ENCODE measurements around the gene TPX2. TPM values are rescaled to one million over a fixed set of nuclear protein-coding genes. Genes with fewer than 3 reads are reported as not detected.

Gene TPX2
- total RNA-seq, 1 donor = 18.5 TPM

- Histone ChIP-seq H3K27ac (ENCODE audit: low read depth, low read length) (no peak overlapping the region), H3K9me3 (ENCODE audit: low read depth, low read length) (no peaks in the 10 kb centered on the region), H3K4me1 (ENCODE audit: insufficient read depth, low read length) (peaks cover 8% of the 10 kb centered on the region), H4K20me1 (ENCODE audit: insufficient read depth, low read length) (peaks cover 13% of the 10 kb centered on the region), H3K36me3 (ENCODE audit: insufficient read depth, low read length) (no peaks in the 10 kb centered on the region), H2AFZ (ENCODE audit: low read length) (no peak overlapping the region), H3K4me3 (ENCODE audit: insufficient read depth, low read length) (no peak overlapping the region), H3K79me2 (ENCODE audit: insufficient read depth, low read length) (no peaks in the 10 kb centered on the region), H3K27me3 (ENCODE audit: insufficient read depth, low read length) (peaks cover 3% of the 10 kb centered on the region), H3K4me2 (ENCODE audit: insufficient read depth, low read length) (no peak overlapping the region)
- TF ChIP-seq, protein P1, sequence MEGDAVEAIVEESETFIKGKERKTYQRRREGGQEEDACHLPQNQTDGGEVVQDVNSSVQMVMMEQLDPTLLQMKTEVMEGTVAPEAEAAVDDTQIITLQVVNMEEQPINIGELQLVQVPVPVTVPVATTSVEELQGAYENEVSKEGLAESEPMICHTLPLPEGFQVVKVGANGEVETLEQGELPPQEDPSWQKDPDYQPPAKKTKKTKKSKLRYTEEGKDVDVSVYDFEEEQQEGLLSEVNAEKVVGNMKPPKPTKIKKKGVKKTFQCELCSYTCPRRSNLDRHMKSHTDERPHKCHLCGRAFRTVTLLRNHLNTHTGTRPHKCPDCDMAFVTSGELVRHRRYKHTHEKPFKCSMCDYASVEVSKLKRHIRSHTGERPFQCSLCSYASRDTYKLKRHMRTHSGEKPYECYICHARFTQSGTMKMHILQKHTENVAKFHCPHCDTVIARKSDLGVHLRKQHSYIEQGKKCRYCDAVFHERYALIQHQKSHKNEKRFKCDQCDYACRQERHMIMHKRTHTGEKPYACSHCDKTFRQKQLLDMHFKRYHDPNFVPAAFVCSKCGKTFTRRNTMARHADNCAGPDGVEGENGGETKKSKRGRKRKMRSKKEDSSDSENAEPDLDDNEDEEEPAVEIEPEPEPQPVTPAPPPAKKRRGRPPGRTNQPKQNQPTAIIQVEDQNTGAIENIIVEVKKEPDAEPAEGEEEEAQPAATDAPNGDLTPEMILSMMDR (IDR thresholded peaks at IDR 0.05; ENCODE audit: extremely low read depth, low read depth, low read length) = no peak
- DNase-seq (ENCODE audit: insufficient read length, low spot score, missing footprints) = peak; percentile 3
Measured at GRCh38 chr20:31831211-31831610, 92.1 kb downstream of the TPX2 start.

GRCh38 chr20:31831771-31832306 lies 92.7 kb downstream of the TPX2 start:
- Histone ChIP-seq H3K79me2 (ENCODE audit: insufficient read depth, low read length) (no peaks in the 10 kb centered on the region), H2AFZ (ENCODE audit: low read length) (no peak overlapping the region), H3K4me3 (ENCODE audit: insufficient read depth, low read length) (no peak overlapping the region), H3K27me3 (ENCODE audit: insufficient read depth, low read length) (peaks cover 3% of the 10 kb centered on the region), H3K27ac (ENCODE audit: low read depth, low read length) (no peak overlapping the region), H3K36me3 (ENCODE audit: insufficient read depth, low read length) (no peaks in the 10 kb centered on the region), H3K4me2 (ENCODE audit: insufficient read depth, low read length) (no peak overlapping the region), H4K20me1 (ENCODE audit: insufficient read depth, low read length) (peaks cover 13% of the 10 kb centered on the region), H3K9me3 (ENCODE audit: low read depth, low read length) (no peaks in the 10 kb centered on the region), H3K4me1 (ENCODE audit: insufficient read depth, low read length) (peaks cover 14% of the 10 kb centered on the region)
- peak; percentile 66 for DNase-seq (ENCODE audit: insufficient read length, low spot score, missing footprints)
- TF ChIP-seq, protein P1 (IDR thresholded peaks at IDR 0.05; ENCODE audit: extremely low read depth, low read depth, low read length) = no peak

DNA sequence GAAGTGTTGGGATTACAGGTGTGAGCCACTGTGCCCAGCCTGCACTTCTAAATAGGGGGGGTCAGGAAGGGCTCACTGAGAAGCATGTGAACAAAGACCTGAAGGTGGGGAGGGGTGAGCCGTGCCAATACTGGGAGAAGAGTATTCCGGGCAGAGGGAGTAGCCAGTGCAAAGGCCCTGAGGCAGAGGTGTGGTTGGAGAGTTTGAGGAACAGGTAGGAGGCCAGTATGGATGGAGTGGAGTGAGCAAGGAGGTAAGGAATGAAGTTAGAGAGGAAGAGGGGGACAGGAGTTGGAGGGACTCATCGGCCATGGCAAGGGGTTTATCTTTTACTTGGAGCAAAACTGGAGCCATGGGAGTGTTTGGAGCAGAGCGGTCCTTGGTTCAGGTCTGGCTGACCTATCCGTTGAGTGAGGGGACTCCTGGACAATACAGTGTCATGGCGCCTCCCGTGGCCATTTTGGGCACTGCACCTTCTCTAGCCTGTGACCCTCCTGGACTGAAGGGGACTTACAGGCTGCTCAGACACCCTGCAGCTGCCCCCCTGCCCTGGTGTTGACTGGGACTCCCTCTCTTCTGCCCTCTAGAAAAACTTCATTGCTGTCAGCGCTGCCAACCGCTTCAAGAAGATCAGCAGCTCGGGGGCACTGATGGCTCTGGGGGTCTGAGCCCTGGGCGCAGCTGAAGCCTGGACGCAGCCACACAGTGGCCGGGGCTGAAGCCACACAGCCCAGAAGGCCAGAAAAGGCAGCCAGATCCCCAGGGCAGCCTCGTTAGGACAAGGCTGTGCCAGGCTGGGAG lies 94.2 kb downstream of the TPX2 start:
- H3K9me3 ChIP-seq (ENCODE audit: low read depth, low read length) = no peaks in the 10 kb centered on the region
- no peak overlapping the region for H2AFZ ChIP-seq (ENCODE audit: low read length)
- no peak overlapping the region for H3K4me3 ChIP-seq (ENCODE audit: insufficient read depth, low read length)
- peaks cover 3% of the 10 kb centered on the region for H3K27me3 ChIP-seq (ENCODE audit: insufficient read depth, low read length)
- peaks cover 18% of the 10 kb centered on the region for H4K20me1 ChIP-seq (ENCODE audit: insufficient read depth, low read length)
- H3K36me3 ChIP-seq (ENCODE audit: insufficient read depth, low read length) = no peaks in the 10 kb centered on the region
- H3K4me1 ChIP-seq (ENCODE audit: insufficient read depth, low read length) = peaks cover 29% of the 10 kb centered on the region
- H3K79me2 ChIP-seq (ENCODE audit: insufficient read depth, low read length) = no peaks in the 10 kb centered on the region
- peak; percentile 95 for DNase-seq (ENCODE audit: insufficient read length, low spot score, missing footprints)
- H3K4me2 ChIP-seq (ENCODE audit: insufficient read depth, low read length) = no peak overlapping the region
- H3K27ac ChIP-seq (ENCODE audit: low read depth, low read length) = no peak overlapping the region
- TF ChIP-seq, protein P1 (IDR thresholded peaks at IDR 0.05; ENCODE audit: extremely low read depth, low read depth, low read length) = peak; percentile 91

DNA sequence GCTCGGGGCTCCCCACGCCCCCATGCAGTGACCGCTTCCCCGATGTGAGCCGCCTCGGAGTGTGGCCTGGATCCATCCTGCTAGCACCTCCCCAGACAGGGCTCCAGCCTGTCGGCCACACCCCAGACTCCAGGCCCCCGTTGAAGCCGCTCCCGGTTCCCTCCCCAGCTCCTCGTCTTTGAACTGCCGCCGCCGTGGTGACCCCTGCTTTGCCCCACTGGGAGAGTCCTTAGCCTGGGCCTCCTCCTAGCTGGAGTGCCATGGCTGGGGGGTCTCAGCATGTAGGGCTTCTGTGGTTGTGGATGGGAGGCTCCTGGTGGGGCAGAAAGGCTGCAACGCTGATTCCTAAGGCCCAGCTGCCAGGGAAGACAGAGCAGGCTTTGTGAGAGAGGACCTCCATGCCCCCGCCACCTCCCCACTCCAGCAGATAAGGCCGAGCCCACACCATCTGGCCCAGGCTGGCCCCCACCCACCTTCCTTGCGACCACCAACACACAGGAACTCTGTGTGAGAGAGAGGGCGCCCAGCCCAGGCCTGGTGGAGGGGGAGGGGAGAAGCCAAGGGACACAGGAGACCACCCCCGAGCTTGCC lies 94.9 kb downstream of the TPX2 start:
- no peaks in the 10 kb centered on the region for H3K9me3 ChIP-seq (ENCODE audit: low read depth, low read length)
- peaks cover 35% of the 10 kb centered on the region for H3K4me1 ChIP-seq (ENCODE audit: insufficient read depth, low read length)
- peak; percentile 77 for DNase-seq (ENCODE audit: insufficient read length, low spot score, missing footprints)
- H3K79me2 ChIP-seq (ENCODE audit: insufficient read depth, low read length) = no peaks in the 10 kb centered on the region
- TF ChIP-seq, protein P1 (IDR thresholded peaks at IDR 0.05; ENCODE audit: extremely low read depth, low read depth, low read length) = no peak
- no peak overlapping the region for H3K4me3 ChIP-seq (ENCODE audit: insufficient read depth, low read length)
- peaks cover 3% of the 10 kb centered on the region for H3K27me3 ChIP-seq (ENCODE audit: insufficient read depth, low read length)
- no peak overlapping the region for H3K27ac ChIP-seq (ENCODE audit: low read depth, low read length)
- no peak overlapping the region for H2AFZ ChIP-seq (ENCODE audit: low read length)
- H3K36me3 ChIP-seq (ENCODE audit: insufficient read depth, low read length) = no peaks in the 10 kb centered on the region
- peaks cover 18% of the 10 kb centered on the region for H4K20me1 ChIP-seq (ENCODE audit: insufficient read depth, low read length)
- H3K4me2 ChIP-seq (ENCODE audit: insufficient read depth, low read length) = no peak overlapping the region
